Stimulated activated effector memory CD8-positive, alpha-beta T cell treated with anti-CD3 and anti-CD28 coated beads, Interleukin-12 subunit alpha, Interleukin-12 subunit beta, amount 100 ng/mL, for 72 hours (primary cell): ENCODE measurements around the gene BICDL2.
"Not testable (repeated sequence)": the region's sequence is repeated elsewhere in the genome, so short reads cannot be mapped to it uniquely, and the experiment has no call there.

Source experiments
- ATAC-seq: fragments of 150-1000 bp; cut with Tn5 transposase; 2 replicates; pipeline ENCODE4 v1.10.0; 2021
- DNase-seq, 2 donors: peaks; one replicate each; pipeline ENCODE4 v3.0.0; 2021 to 2022; ENCODE audit warnings: low spot score in 2 of 2
- H3K27ac Mint-ChIP-seq: one replicate; pipeline ENCODE4 v1.8.0; 2022; ENCODE audit warnings: mild to moderate bottlenecking, mixed read lengths
- H3K36me3 Mint-ChIP-seq: one replicate; pipeline ENCODE4 v1.8.0; 2022; ENCODE audit warnings: mild to moderate bottlenecking, mixed read lengths
- H3K4me1 Mint-ChIP-seq: one replicate; pipeline ENCODE4 v1.8.0; 2022; ENCODE audit warnings: mixed read lengths
- H3K4me3 Mint-ChIP-seq: one replicate; pipeline ENCODE4 v1.8.0; 2022; ENCODE audit warnings: mild to moderate bottlenecking, mixed read lengths
- H3K9me3 Mint-ChIP-seq: one replicate; pipeline ENCODE4 v1.8.0; 2022; ENCODE audit warnings: mixed read lengths

The BICDL2 gene

DNA sequence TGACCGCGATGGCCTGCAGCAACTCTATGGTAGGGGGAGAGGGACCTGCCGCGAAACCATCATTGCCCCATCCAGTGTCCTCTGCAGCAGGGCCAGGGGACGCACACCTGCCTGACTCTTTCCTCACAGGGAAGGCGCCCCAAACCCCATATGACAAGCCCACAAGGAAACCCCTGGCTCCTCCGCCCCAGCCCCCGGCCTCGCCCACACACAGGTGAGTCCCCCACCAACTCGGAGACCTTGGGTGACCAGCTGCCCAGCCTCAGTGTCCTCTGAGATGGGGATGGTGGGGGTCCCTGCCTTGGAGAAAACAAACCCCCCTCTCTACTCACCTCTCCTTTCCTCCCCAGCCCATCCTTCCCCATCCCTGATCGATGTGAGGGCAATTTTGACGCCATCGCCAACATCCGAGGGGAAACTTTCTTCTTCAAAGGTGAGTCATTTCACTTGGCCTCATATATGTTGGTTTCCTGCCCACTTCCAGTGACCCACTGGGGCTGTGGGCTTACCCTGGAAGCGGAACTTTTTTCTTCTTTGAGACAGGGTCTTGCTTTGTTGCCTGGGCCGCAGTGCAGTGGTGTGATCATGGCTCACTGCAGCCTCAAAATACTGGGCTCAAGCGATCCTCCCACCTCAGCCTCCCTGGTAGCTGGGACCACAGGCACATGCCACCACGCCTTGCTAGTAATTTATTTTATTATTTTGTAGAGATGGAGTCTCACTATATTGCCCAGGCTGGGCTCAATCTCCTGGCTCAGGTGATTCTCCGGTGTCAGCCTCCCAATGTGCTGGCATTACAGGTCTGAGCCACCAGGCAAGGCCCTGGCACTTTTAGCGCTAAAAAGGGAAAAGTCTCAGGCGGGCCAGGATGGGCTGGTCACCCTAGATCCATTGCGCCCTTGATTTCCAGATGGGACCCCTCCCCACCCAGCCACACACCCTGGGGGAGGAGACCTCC lies 20.7 kb upstream of the BICDL2 start:
- Mint-ChIP-seq H3K9me3 (no peaks in the 10 kb centered on the region), H3K27ac (peak overlapping the region; percentile 90), H3K4me1 (peaks cover 62% of the 10 kb centered on the region), H3K4me3 (peak overlapping the region; percentile 77), H3K36me3 (peaks cover 60% of the 10 kb centered on the region)
- ATAC-seq, result no peak
- no peak for DNase-seq

DNA sequence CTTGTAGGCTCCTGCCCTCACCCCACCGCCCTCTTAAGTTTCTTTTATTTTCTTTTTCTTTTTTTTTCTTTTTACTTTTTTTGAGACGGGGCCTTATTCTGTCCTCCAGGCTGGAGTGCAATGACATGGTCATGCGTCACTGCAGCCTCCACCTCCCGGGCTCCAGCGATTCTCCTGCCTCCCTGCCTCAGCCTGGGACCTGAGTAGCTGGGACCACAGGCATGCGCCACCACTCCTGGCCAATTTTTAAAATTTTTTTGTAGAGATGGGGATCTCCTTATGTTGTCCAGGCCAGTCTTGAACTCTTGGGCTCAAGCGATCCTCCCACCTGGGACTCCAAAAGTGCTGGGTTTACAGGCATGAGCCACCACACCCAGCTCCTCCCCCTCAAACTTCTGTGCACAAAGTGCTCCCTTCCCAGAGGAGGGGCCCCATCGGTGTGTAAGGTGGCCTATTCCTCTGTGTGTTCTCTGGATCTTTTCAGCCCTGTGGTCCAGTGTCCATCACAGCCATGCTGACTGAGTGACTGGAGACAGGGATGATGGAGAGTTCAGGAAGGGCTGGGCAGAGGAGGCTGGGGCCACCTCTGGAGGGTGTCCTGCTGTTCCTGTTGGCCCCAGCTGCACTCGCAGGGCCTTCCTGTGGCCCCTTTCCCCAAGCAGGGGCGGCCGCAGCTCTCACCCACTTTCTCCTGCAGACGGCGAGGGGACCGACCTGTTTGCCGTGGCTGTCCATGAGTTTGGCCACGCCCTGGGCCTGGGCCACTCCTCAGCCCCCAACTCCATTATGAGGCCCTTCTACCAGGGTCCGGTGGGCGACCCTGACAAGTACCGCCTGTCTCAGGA lies 19.8 kb upstream of the BICDL2 start:
- ATAC-seq (no peak), DNase-seq (no peak)
- Mint-ChIP-seq H3K36me3 (peaks cover 69% of the 10 kb centered on the region), H3K9me3 (no peaks in the 10 kb centered on the region), H3K27ac (peak overlapping the region; percentile 90), H3K4me1 (peaks cover 69% of the 10 kb centered on the region), H3K4me3 (peak overlapping the region; percentile 77)

DNA sequence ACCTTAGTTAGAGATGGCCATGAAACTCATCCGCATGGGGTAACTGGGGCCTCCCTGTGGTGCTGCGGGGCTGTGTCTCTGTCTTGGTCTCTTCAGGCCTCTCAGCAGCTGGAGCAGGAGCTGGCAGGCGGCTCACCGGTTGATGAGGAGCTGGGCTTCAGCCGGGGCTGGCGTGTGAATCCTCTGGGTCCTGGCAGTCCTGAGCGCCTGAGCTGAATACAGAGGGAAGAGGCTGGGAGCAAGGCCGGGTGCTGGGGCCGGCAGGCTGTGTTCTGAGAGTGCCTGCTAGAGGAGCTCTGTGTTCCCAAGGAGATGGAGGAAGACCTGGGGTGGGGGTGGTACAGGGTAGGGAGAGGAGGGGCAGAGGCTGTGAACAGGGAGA lies 19.0 kb upstream of the BICDL2 start:
- Mint-ChIP-seq H3K36me3 (peaks cover 73% of the 10 kb centered on the region), H3K4me1 (peaks cover 75% of the 10 kb centered on the region), H3K4me3 (peak overlapping the region; percentile 77), H3K27ac (peak overlapping the region; percentile 90)
- DNase-seq, ATAC-seq, H3K9me3 Mint-ChIP-seq: not testable (repeated sequence)

DNA sequence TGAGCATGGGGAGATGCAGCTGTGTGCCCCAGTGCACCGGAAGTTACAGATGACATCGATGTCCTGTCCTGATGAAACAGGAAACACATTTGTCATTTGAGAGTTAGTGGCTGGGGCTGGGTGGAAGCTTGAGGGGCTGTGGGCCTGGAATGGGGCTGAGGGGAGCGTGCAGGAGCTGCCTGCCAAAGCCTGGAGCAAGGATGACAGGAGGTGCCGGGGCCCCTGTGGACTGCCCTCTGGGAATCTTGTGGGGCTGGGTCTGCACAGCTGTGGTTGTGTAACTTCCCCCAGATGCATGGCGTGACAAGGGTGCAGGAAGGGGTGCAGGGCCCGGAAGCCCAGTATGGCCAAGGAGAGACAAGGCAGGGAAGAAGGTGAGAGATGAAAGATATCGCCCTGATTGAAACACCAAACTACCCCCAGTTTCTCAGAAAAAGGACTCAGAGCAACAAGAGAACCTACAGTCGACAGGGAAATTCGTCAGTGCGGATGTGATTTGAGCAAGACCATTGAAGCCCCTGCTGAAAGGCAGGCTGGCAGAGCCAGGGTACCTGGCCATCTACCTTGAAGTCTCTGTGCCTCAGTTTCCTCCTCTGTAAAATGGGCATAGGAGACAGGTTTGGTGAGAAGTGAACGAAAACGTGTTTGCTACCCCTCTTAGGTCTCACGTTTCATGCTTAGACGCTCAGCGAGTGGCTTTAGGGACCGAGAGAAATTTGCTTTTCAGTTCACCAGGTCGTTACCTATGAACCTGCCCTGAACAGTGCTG lies 18.4 kb upstream of the BICDL2 start:
- H3K4me1 Mint-ChIP-seq, result peaks cover 71% of the 10 kb centered on the region

DNA sequence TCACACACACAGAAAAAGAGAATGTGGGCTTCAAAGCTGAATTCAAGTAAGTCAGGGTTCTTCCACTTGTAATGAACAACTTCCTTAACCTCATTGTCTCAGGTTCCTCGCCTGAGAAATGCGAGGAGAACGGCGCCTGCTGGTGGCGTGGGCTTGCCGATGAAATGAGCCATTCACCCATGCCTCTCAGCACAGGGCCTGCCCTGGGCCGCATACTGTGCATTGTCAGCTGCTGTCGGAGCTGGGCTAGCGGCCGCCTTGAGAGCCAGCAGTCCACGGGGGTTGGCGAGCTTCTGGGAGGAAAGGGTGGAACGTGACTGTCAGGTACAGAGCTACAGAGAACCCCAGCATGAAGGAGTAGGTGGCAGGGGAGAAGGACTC lies 16.6 kb upstream of the BICDL2 start:
- ATAC-seq, result peak; percentile 49
- H3K27ac Mint-ChIP-seq, DNase-seq, H3K9me3 Mint-ChIP-seq: not testable (repeated sequence)
- H3K4me1 Mint-ChIP-seq, result peaks cover 67% of the 10 kb centered on the region
- peak overlapping the region; percentile 77 for H3K4me3 Mint-ChIP-seq
- H3K36me3 Mint-ChIP-seq, result peaks cover 70% of the 10 kb centered on the region

More for the DNA sequence above, 18.4 kb upstream of the BICDL2 start:
- Mint-ChIP-seq H3K4me3 (peak overlapping the region; percentile 77), H3K27ac (peak overlapping the region; percentile 90), H3K9me3 (no peaks in the 10 kb centered on the region), H3K36me3 (peaks cover 76% of the 10 kb centered on the region)
- ATAC-seq (peak; percentile 2), DNase-seq (no peak)

DNA sequence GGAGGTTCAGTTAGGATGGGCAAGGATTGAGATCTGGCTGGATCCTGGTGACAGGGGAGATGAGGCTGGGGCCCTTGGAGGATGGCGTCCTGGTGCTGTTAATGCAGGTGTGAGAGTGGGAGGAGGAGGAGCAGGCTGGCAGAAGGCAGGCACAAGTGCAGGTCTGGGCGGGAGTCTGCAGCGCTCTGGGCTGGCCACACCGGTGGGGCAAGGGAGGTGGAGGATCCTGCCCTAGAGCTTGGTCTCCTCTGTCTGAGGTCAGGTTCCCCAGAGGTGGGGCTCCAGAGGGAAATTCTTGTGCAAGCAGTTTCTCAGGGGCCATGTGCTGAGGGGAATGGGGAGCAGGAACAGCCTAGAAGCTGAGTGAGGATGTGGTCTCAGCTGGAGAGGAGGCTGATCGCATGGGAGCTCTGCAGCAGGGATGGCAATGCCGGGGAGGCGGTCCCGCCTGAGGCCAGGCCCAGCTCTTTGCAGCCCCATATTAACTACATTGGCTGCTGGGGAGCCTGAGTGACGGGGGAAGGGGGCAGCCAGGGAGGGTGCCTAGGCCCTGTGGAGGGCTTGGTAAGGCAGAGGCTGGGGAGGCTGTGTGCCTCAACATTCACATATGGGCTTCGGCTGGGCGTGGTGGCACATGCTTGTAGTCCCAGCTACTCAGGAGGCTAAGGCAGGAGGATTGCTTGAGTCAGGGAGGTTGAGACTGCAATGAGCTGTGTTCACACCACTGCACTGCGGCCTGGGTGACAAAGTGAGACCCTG lies 16.0 kb upstream of the BICDL2 start:
- DNase-seq, H3K4me3 Mint-ChIP-seq, H3K9me3 Mint-ChIP-seq: not testable (repeated sequence)
- ATAC-seq, result peak; percentile 72
- Mint-ChIP-seq H3K27ac (peak overlapping the region; percentile 76), H3K4me1 (peaks cover 71% of the 10 kb centered on the region), H3K36me3 (peaks cover 73% of the 10 kb centered on the region)

DNA sequence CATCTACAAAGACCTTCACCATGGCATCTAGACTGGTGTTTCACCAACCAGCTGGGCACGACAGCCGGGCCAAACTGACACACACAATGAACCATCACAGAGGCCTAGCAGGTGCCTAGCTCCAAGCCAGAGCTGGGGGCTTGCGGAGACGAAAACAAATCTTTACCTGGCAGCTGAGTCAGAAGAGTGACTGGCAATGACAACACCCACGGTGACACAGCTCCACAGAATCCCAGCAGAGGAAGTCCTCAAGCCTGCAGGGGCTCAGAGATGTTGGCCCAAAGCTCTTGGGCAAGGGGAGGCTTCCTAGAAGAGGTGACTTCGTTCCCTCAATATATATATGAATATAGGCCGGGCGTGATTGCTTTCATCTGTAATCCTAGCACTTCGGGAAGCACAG lies 14.8 kb upstream of the BICDL2 start:
- H3K27ac Mint-ChIP-seq, result no peak overlapping the region
- H3K4me1 Mint-ChIP-seq, result peaks cover 59% of the 10 kb centered on the region
- H3K4me3 Mint-ChIP-seq, result no peak overlapping the region
- H3K9me3 Mint-ChIP-seq, result no peaks in the 10 kb centered on the region
- DNase-seq (no peak), ATAC-seq (no peak)
- H3K36me3 Mint-ChIP-seq, result peaks cover 66% of the 10 kb centered on the region

DNA sequence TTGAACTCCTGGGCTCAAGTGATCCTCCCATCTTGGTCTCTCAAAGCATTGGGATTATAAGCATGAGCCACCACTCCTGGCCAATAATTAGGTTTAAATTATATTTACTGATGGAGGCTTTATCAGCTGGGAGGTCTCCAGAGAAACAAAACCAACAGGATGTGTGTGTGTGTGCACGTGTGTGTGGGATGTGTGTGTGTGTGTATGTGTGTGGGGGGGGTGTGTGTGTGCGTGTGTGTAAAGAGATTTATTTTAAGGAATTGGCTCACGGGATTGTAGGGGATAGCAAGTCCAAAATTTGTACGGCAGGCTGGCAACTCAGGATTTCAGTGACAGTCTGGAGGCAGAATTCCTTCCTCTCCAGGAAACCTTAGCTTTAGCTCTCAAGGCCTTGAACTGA lies 14.3 kb upstream of the BICDL2 start:
- no peak overlapping the region for H3K4me3 Mint-ChIP-seq
- peaks cover 54% of the 10 kb centered on the region for H3K4me1 Mint-ChIP-seq
- DNase-seq (no peak), ATAC-seq (no peak)
- peak overlapping the region; percentile 50 for H3K27ac Mint-ChIP-seq
- no peaks in the 10 kb centered on the region for H3K9me3 Mint-ChIP-seq
- peaks cover 62% of the 10 kb centered on the region for H3K36me3 Mint-ChIP-seq

DNA sequence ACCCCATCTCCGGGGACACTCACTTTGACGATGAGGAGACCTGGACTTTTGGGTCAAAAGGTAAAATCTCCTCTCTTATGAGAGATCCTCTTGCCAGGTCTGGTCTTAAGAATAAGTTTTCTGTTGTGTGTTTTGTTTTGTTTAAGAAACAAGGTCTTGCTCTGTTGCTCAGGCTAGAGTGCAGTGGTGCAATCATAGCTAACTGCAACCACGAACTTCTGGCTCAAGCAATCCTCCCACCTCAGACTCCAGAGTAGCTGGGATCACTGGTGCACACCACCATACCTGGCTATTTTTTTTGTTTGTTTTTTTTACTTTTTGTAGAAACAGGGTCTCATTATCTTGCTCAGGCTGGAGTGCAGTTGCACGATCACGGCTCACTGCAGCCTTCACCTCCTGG lies 13.7 kb upstream of the BICDL2 start:
- Mint-ChIP-seq H3K36me3 (peaks cover 59% of the 10 kb centered on the region), H3K4me1 (peaks cover 49% of the 10 kb centered on the region), H3K9me3 (no peaks in the 10 kb centered on the region), H3K4me3 (no peak overlapping the region), H3K27ac (peak overlapping the region; percentile 50)
- no peak for DNase-seq
- no peak for ATAC-seq

DNA sequence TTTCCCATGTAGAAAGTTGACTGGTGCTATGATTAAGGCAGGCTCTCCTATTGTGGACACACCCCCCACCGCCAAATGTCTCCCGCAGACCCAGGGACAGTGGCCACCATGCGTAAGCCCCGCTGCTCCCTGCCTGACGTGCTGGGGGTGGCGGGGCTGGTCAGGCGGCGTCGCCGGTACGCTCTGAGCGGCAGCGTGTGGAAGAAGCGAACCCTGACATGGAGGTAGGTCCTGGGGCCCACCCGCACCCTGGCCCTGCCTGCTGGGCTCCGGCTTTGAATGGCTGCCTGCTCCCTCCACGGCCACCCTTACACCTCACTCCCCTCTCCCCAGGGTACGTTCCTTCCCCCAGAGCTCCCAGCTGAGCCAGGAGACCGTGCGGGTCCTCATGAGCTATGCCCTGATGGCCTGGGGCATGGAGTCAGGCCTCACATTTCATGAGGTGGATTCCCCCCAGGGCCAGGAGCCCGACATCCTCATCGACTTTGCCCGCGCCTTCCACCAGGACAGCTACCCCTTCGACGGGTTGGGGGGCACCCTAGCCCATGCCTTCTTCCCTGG lies 13.3 kb upstream of the BICDL2 start:
- Mint-ChIP-seq H3K36me3 (peaks cover 59% of the 10 kb centered on the region), H3K4me3 (no peak overlapping the region), H3K4me1 (peaks cover 49% of the 10 kb centered on the region), H3K9me3 (no peaks in the 10 kb centered on the region), H3K27ac (peak overlapping the region; percentile 50)
- ATAC-seq, result no peak
- no peak for DNase-seq

DNA sequence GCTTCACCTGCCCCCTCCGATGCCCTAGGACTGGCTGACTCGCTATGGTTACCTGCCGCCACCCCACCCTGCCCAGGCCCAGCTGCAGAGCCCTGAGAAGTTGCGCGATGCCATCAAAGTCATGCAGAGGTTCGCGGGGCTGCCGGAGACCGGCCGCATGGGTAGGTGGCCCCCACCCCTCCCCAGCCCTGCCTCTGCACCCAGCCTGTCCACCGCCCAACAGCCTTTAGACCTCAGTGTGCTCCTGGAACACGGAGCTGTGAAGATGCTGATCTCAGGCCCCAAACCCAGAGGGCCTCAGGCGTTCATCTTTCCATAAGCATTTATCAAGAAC lies 10.6 kb upstream of the BICDL2 start:
- Mint-ChIP-seq H3K36me3 (peaks cover 42% of the 10 kb centered on the region), H3K27ac (peak overlapping the region; percentile 45), H3K9me3 (no peaks in the 10 kb centered on the region), H3K4me3 (peak overlapping the region; percentile 76), H3K4me1 (peaks cover 37% of the 10 kb centered on the region)
- DNase-seq, result no peak
- ATAC-seq, result peak; percentile 9

DNA sequence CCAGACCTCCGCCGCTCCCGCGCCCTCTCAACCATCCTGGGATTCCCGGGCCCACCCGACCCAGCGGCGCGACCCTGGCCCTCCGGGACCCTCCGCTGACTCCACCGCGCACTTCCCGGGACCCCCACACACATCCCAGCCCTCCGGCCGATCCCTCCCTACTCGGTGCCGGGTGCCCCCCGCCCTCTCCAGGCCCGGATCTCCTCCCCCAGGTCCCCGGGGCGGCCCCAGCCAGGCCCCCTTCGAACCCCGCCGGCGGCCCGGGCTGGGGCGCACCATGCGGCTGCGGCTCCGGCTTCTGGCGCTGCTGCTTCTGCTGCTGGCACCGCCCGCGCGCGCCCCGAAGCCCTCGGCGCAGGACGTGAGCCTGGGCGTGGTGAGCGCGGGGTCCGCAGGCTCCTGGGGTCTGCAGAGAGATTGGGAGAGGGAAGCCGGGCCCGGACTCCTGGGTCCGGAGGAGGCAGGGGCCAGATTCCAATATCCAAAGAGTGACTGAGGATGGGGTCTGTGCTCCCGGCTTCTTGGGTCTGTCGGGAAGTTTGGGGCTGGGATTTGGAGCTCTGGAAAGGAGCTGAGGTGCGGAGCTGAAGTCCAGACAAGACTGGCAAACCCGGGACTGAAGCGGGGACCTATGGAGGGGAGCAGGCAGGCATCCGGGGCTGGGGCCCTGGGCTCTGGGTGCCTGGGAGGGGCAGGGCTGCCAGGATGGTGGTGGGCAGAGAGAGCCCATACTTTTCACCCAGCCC lies 10.1 kb upstream of the BICDL2 start:
- Mint-ChIP-seq H3K9me3 (no peaks in the 10 kb centered on the region), H3K4me3 (peak overlapping the region; percentile 76), H3K27ac (peak overlapping the region; percentile 45), H3K36me3 (peaks cover 37% of the 10 kb centered on the region), H3K4me1 (peaks cover 32% of the 10 kb centered on the region)
- no peak for DNase-seq
- peak; percentile 45 for ATAC-seq

DNA sequence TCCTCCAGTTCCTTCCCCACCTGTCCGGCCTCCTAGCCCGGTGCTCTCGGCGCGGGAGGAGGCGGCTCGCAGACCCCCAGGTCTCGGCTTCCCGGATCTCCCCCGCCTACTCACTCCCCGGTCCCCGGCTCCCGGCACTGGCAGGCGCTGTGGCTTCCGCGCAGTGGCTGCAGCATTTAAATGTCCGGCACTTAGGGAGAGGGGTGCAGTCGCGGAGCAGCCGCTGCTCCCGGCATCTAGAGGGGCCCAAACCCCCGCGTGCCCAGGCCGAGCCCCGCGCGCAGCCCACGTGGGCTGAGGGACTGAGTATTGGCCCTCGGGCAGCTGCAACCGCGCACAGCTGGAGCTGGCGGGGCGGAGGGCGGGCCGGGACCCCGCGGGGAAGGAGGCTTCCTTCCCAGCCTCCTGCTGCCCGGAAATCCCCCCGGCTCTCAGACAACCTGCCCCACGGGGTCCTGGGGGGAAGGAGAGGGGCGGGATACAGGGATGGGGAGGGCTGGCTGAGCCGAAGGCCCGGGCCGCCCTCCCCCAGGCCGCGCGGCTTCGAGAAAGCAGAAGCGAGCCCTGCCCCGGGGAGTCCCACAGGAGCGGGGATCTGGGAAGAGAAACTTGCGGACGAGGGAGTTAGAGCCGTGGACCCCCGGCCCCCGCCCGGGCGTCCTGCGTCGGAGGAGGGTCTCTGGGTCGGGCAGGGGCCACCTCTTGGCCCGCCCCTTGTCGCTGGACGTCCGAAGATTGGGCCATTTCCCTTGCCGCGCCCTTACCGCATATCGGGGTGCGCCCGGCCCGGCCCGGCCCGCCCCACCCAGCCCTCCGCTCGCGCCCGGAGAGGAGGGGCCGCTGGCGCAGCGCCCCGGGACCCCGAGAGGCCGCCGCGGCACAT lies 9.3 kb upstream of the BICDL2 start, which contains the start of gene MMP25:
TSS of gene MMP25 (plus strand) at position 804 of the 883 bp plus-strand sequence. CDS start 357 bp downstream, outside the sequence.
- no peaks in the 10 kb centered on the region for H3K9me3 Mint-ChIP-seq
- peak in 1 of 2 donors; percentile 75 for DNase-seq
- H3K4me1 Mint-ChIP-seq, result peaks cover 26% of the 10 kb centered on the region
- H3K4me3 Mint-ChIP-seq, result peak within 1 kb of the TSS; percentile 76
- peak within 1 kb of the TSS; percentile 68 for H3K27ac Mint-ChIP-seq
- ATAC-seq, result peak; percentile 57
- H3K36me3 Mint-ChIP-seq, result peaks cover 30% of the 10 kb centered on the region
